BE2C (cell line): ENCODE data around the gene DPT.
A peak's percentile ranks its signal among the peaks of the same experiment; 100 is the strongest.

ENCODE experiments used
- DNase-seq: peaks from one replicate; pipeline ENCODE4 v3.0.0-alpha.2; 2020
- H3K27me3 ChIP-seq: fragments of 250-450 bp; sonication (Bioruptor Pico); 2 replicates; pipeline ENCODE4 v1.5.1; 2020; ENCODE audit warnings: mild to moderate bottlenecking
- H3K36me3 ChIP-seq: fragments of 250-450 bp; sonication (Bioruptor Pico); 2 replicates; pipeline ENCODE4 v1.5.1; 2020; ENCODE audit warnings: mild to moderate bottlenecking
- H3K4me1 ChIP-seq: fragments of 250-450 bp; sonication (Bioruptor Pico); 2 replicates; pipeline ENCODE4 v1.5.1; 2020
- H3K4me3 ChIP-seq: 2 replicates; pipeline ENCODE4 v1.5.1; 2011; ENCODE audit warnings: low read depth, low read length
- H3K9me3 ChIP-seq: fragments of 250-450 bp; sonication (Bioruptor Pico); 2 replicates; pipeline ENCODE4 v1.5.1; 2020
- TF ChIP-seq, protein P1 (sequence below): IDR thresholded peaks from 2 replicates; pipeline ENCODE4 v1.5.1; 2012; ENCODE audit warnings: mild to moderate bottlenecking, low read depth, low read length

The DPT gene

DNA sequence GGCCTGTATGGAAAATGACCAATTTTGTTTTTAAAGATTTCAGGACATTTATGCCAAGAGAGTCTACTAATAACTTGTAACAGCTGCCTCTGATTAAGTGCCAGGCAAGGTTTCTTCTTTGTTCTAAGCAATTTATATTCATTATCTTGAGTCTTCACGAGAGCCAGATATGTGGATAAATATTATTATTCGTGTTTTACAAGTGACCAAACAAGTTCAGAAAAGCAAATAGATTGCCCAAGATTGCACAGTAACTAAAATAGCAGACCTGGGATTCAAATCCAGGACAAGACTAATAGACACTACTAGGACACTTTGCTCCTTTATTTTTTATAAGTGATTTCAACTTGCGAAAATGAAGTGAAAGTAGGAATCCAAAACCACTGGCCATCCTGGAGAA, 30.1 kb upstream of the DPT start:
- Histone ChIP-seq H3K9me3 (no peaks in the 10 kb centered on the region), H3K4me1 (peaks cover 42% of the 10 kb centered on the region), H3K4me3 (no peak overlapping the region), H3K36me3 (no peaks in the 10 kb centered on the region), H3K27me3 (no peaks in the 10 kb centered on the region)
- DNase-seq, result no peak
- TF ChIP-seq, protein P1, sequence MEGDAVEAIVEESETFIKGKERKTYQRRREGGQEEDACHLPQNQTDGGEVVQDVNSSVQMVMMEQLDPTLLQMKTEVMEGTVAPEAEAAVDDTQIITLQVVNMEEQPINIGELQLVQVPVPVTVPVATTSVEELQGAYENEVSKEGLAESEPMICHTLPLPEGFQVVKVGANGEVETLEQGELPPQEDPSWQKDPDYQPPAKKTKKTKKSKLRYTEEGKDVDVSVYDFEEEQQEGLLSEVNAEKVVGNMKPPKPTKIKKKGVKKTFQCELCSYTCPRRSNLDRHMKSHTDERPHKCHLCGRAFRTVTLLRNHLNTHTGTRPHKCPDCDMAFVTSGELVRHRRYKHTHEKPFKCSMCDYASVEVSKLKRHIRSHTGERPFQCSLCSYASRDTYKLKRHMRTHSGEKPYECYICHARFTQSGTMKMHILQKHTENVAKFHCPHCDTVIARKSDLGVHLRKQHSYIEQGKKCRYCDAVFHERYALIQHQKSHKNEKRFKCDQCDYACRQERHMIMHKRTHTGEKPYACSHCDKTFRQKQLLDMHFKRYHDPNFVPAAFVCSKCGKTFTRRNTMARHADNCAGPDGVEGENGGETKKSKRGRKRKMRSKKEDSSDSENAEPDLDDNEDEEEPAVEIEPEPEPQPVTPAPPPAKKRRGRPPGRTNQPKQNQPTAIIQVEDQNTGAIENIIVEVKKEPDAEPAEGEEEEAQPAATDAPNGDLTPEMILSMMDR, result no peak

DNA sequence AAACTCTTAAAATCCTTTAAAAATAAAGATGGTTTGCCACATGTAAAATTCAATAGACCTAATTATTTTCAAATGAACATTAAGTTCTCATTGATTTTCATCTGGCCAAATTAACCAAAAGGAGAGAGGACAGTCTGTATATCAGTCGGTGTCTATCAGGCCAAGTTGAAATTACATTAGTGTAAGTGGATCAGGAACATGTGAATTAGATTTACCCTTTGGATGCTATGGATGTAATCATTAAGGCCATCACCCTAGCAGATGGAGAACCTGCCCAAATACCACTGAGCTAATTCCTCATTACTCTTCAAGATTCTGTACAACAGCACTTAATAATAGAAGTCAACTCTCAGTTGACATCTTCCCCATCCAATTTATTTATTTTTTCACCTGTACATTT, 29.5 kb upstream of the DPT start:
- Histone ChIP-seq H3K27me3 (no peaks in the 10 kb centered on the region), H3K9me3 (no peaks in the 10 kb centered on the region), H3K36me3 (no peaks in the 10 kb centered on the region), H3K4me3 (no peak overlapping the region), H3K4me1 (peaks cover 42% of the 10 kb centered on the region)
- TF ChIP-seq, protein P1, result no peak
- no peak for DNase-seq

DNA sequence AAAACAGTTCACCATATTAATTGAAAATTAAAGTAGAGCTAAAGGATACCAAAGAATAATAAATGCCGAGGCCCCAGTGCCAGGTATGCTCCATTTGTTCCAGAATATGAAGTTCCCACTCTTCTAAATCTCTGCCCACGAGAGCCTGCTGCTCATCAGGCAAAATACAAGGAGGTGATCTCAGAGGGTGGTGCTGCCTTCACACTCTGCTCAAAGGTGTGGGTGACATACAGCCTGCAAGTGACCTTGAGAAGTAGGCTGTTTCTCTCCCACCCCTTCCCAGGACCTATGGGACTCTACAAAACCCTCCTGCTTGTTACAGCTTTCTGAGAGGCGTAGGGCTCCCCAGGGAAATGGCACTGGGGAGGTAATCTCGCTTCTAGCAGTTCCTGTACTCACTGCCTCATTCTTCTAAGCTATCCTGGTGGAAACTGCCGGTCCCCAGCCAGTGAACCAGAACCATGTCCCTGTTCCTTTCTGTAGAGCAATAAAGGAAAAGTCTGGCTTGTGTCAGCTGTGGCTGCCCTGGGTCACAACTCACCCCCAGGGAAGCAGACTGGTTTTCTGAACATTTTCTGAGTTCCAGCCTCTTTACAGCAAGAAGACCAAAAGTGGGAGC, 26.9 kb upstream of the DPT start:
- Histone ChIP-seq H3K36me3 (no peaks in the 10 kb centered on the region), H3K4me3 (no peak overlapping the region), H3K9me3 (no peaks in the 10 kb centered on the region), H3K27me3 (no peaks in the 10 kb centered on the region), H3K4me1 (peaks cover 39% of the 10 kb centered on the region)
- peak; percentile 88 for DNase-seq
- TF ChIP-seq, protein P1, result no peak

DNA sequence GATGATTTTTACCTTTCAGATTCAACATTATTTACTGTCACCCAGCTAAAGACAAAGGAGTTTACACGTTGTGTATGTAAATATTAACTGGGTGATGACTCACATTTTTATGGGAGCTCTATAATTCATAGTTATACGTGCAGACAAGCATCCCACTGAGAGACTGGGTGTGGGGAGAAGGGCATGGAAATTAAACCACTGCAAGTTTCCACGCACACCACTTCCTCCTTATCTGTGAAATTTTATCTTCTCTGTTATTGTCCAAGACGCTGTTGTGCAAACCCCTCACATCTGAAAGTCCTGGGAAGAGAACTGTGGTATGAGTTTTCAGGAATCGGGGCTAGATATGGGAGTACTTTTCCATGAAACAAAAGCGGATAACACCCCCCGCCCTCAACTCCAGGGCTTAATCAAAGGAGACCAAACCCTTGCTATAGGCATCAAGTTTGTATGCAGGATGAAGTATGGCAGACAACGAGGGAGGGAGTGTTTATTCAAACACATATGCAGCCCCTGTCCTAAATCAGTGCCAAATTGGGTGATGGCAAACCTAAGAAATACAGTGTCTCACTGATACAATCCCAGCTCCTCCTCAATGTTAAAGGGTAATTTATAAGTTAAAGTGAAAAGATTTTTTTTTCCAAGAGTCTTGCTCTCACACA, 23.3 kb upstream of the DPT start:
- Histone ChIP-seq H3K27me3 (no peaks in the 10 kb centered on the region), H3K4me1 (peaks cover 22% of the 10 kb centered on the region), H3K9me3 (no peaks in the 10 kb centered on the region), H3K36me3 (no peaks in the 10 kb centered on the region), H3K4me3 (no peak overlapping the region)
- TF ChIP-seq, protein P1, result no peak
- no peak for DNase-seq

DNA sequence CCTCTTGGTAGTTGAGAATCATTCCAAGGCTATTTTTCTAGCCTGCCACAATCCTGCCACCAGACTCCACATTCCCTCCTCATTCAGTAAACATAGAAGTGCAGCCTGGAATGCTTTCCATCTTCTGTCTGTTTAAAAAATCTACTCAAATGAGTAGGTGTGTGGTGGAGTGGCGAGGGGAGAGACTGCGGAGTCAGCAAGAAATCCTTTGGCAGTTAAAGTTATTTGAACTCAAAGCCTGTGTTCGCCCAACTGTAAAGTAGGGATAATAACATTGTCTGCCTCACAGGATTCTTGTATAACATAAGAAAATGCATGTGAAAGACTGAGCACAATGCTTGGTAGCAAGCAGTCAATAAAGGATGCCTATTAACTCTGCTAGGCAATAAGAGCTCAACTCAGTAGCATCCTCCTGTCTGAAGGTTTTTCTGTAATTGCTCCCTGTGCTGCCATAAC, 22.2 kb upstream of the DPT start:
- TF ChIP-seq, protein P1, result no peak

DNA sequence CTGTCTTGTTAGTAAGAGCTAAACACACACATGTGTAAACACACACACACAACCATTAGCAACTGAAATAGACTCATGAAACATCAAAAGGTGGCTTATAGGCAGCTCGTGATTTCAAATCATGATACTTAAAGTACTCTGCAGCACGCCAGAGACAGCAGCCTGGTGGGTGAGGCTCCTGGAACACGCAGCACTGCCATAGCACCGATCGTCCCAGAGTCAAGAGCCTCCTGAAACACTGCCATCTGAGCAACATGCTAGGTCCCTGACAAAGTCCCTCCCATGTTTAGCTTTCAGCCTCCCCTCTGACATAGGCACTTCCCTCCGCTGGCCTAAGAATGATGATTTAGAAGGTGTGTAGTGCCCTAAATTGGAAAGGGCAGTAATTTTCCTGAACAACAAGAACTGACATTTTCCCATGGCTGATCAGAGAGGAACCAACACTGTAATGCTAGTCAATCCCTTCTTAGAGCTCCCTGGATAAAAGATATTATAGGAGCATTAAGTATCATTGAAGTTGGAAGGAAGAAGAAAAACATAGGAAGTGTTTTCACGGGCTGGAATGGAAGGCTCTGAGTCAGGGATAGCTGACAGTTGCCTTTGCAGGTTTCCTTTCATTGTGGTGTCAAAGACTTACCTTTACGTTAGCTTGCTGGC, 14.1 kb upstream of the DPT start:
- Histone ChIP-seq H3K9me3 (no peaks in the 10 kb centered on the region; the same call in none of the 2 replicates), H3K36me3 (no peaks in the 10 kb centered on the region), H3K27me3 (no peaks in the 10 kb centered on the region), H3K4me3 (no peak overlapping the region), H3K4me1 (peaks cover 3% of the 10 kb centered on the region; the same call in 1 of the 2 replicates)
- DNase-seq, result no peak
- TF ChIP-seq, protein P1, result no peak

More for the DNA sequence above, 22.2 kb upstream of the DPT start:
- H3K4me3 ChIP-seq, result no peak overlapping the region
- H3K36me3 ChIP-seq, result no peaks in the 10 kb centered on the region
- no peak for DNase-seq
- H3K9me3 ChIP-seq, result no peaks in the 10 kb centered on the region
- no peaks in the 10 kb centered on the region for H3K27me3 ChIP-seq
- H3K4me1 ChIP-seq, result peaks cover 11% of the 10 kb centered on the region
